Fibroblast of lung (primary cell): ENCODE data around the gene CCDC149. TPM values are rescaled to one million over a fixed set of nuclear protein-coding genes. Genes with fewer than 3 reads are reported as not detected.

ENCODE experiments used
- DNase-seq, 2 donors: peaks; one replicate each; pipeline versions ENCODE4 v3.0.0 to v3.0.0-alpha.2; 2010; ENCODE audit warnings: low read depth in 2 of 2
- H2AFZ ChIP-seq: 2 replicates; pipeline ENCODE4 v1.5.1; 2012; ENCODE audit warnings: low read length, control low read depth, inconsistent platforms
- H3K27ac ChIP-seq: 2 replicates; pipeline ENCODE4 v1.5.1; 2011; ENCODE audit warnings: low read length, control low read depth; ENCODE audit not compliant: insufficient read depth
- H3K27me3 ChIP-seq: 2 replicates; pipeline ENCODE4 v1.5.1; 2011; ENCODE audit warnings: mild to moderate bottlenecking, low read length; ENCODE audit not compliant: control insufficient read depth, insufficient read depth
- H3K36me3 ChIP-seq: 2 replicates; pipeline ENCODE4 v1.5.1; 2011; ENCODE audit warnings: low read length; ENCODE audit not compliant: control insufficient read depth, insufficient read depth
- H3K4me1 ChIP-seq: 2 replicates; pipeline ENCODE4 v1.5.1; 2011; ENCODE audit warnings: low read length; ENCODE audit not compliant: control insufficient read depth, insufficient read depth; ENCODE audit errors: extremely low read depth
- H3K4me2 ChIP-seq: 2 replicates; pipeline ENCODE4 v1.5.1; 2011; ENCODE audit warnings: low read length, control low read depth; ENCODE audit not compliant: insufficient read depth; ENCODE audit errors: extremely low read depth
- H3K4me3 ChIP-seq, 4 experiments: fragments of 200-600 bp in 1 of 4; sonication (generic) in 1 of 4; replicated peaks in 1 of 4; 2 replicates each; pipeline ENCODE4 v1.5.1; 2011 to 2016; ENCODE audit warnings: low read length in 4 of 4, low read depth in 3 of 4, mild to moderate bottlenecking in 3 of 4, control low read depth in 2 of 4, inconsistent platforms in 1 of 4, mixed read lengths in 1 of 4; ENCODE audit not compliant: insufficient read depth in 1 of 4; ENCODE audit errors: control extremely low read depth in 1 of 4
- H3K79me2 ChIP-seq: 2 replicates; pipeline ENCODE4 v1.5.1; 2012; ENCODE audit warnings: mild to moderate bottlenecking, low read length, inconsistent platforms; ENCODE audit not compliant: control insufficient read depth, insufficient read depth
- H3K9ac ChIP-seq: 2 replicates; pipeline ENCODE4 v1.5.1; 2011; ENCODE audit warnings: mild to moderate bottlenecking, low read length, control low read depth; ENCODE audit not compliant: insufficient read depth
- H3K9me3 ChIP-seq: 2 replicates; pipeline ENCODE4 v1.5.1; 2012; ENCODE audit warnings: low read depth, low read length; ENCODE audit not compliant: control insufficient read depth, insufficient read depth
- H4K20me1 ChIP-seq: 2 replicates; pipeline ENCODE4 v1.5.1; 2011; ENCODE audit warnings: low read length; ENCODE audit not compliant: control insufficient read depth, insufficient read depth; ENCODE audit errors: extremely low read depth
- EZH2 ChIP-seq: IDR thresholded peaks from 2 replicates; pipeline ENCODE4 v1.5.1; 2012; ENCODE audit warnings: low read length, control low read depth, mild to moderate bottlenecking; ENCODE audit errors: missing control alignments
- polyA minus RNA-seq: library from RNA; depleted of rRNA, polyadenylated mRNA; stranded (reverse); fragments of >200 nt; gene quantifications from 2 replicates; pipeline ENCODE4 v1.2.3, GENCODE V29; 2011; ENCODE audit warnings: low replicate concordance
- polyA plus RNA-seq, 2 donors: library from polyadenylated mRNA; depleted of rRNA in 1 of 2; stranded (reverse) in 1 of 2; unstranded in 1 of 2; fragments of >200 nt; gene quantifications; 2 replicates each; pipeline ENCODE4 v1.2.1, GENCODE V29; 2011 to 2012; ENCODE audit warnings: missing spikeins in 1 of 2
- total RNA-seq: library from RNA; depleted of rRNA; stranded (reverse); fragments of >200 nt; gene quantifications from 2 replicates; pipeline ENCODE4 v1.2.1, GENCODE V29; 2014
- TF ChIP-seq, protein P1 (sequence below), 2 donors: IDR thresholded peaks in 1 of 2; conservative IDR thresholded peaks in 1 of 2; 1 replicate in 1 of 2; 2 replicates in 1 of 2; pipeline ENCODE4 v1.5.1; 2011 to 2012; ENCODE audit warnings: low read length in 2 of 2, control low read depth in 1 of 2, inconsistent platforms in 1 of 2, low read depth in 1 of 2, mild to moderate bottlenecking in 1 of 2

The CCDC149 gene
- total RNA-seq: 11.0 and 13.9 TPM in 2 replicates
- 11.4 and 14.6 TPM in 2 replicates for polyA plus RNA-seq
- 9.0 and 12.6 TPM in 2 replicates for polyA plus RNA-seq (2012)
- polyA minus RNA-seq: 6.6 and 23.5 TPM in 2 replicates

DNA sequence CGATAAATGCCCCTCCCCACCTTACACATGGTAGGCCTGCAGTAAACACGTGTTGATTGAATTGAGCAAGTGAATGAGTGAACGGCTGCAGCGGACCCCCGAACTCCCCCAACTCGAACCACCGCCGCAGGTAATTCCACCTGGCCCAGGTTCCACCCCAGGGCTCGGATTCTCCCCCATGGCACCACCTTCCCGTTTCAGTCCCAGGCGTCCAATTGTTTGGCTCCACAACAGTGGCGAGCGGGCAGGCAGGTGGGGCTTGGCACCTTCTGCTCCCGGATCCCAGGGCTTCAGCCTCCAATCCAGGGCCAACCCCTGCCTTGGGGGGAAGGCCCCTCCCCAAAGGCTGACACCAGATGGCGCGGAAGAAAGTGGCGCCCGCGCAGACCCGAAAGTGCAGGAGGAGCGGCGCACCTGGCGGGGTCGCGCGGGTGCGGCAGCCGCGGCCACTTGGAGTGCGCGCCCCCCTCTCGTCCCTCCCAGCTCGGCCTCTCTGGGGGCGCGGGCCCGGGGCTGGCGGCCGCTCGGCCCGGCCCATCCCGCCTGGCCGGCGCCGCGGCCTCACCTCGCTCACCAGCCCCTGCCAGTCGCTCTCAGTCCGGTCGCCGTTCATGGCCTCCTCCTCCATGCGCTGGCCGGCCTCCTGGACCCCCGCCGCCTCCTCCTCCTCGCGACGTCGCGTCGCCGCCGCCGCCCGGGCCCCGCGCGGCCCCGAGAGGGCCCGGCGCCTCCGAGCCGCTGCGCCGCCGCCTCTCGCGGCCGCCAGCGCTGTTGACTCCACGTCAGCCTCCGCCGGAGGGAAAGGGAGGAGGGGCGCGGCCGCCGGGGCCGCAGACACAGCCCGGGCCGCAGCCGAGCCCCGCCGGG, at the start of gene CCDC149:
TSS of gene CCDC149 (minus strand) at position 791 of the 867 bp plus-strand sequence. CDS start at position 613, 178 bp downstream.
- H3K79me2 ChIP-seq: no peaks in the 10 kb centered on the region
- peaks cover 3% of the 10 kb centered on the region for H3K36me3 ChIP-seq
- peak; percentile 60 to 74 for DNase-seq
- no peaks in the 10 kb centered on the region for H4K20me1 ChIP-seq
- TF ChIP-seq, protein P1, sequence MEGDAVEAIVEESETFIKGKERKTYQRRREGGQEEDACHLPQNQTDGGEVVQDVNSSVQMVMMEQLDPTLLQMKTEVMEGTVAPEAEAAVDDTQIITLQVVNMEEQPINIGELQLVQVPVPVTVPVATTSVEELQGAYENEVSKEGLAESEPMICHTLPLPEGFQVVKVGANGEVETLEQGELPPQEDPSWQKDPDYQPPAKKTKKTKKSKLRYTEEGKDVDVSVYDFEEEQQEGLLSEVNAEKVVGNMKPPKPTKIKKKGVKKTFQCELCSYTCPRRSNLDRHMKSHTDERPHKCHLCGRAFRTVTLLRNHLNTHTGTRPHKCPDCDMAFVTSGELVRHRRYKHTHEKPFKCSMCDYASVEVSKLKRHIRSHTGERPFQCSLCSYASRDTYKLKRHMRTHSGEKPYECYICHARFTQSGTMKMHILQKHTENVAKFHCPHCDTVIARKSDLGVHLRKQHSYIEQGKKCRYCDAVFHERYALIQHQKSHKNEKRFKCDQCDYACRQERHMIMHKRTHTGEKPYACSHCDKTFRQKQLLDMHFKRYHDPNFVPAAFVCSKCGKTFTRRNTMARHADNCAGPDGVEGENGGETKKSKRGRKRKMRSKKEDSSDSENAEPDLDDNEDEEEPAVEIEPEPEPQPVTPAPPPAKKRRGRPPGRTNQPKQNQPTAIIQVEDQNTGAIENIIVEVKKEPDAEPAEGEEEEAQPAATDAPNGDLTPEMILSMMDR (conservative IDR thresholded peaks at IDR 0.05 in 1 of 2, IDR thresholded peaks at IDR 0.05 in 1 of 2; ENCODE audit: low read depth in 1 of 2, low read length in 2 of 2): no peak
- no peak for TF ChIP-seq EZH2
- peak within 1 kb of the TSS; percentile 81 for H3K4me2 ChIP-seq
- H3K4me1 ChIP-seq: no peaks in the 10 kb centered on the region
- H3K9ac ChIP-seq: peak within 1 kb of the TSS; percentile 90
- H3K27me3 ChIP-seq: no peaks in the 10 kb centered on the region
- peak within 1 kb of the TSS; percentile 32 to 68 (median 50) for H3K4me3 ChIP-seq
- H3K27ac ChIP-seq: peak within 1 kb of the TSS; percentile 58
- H3K9me3 ChIP-seq: no peaks in the 10 kb centered on the region
- H2AFZ ChIP-seq: peak within 1 kb of the TSS; percentile 86

DNA sequence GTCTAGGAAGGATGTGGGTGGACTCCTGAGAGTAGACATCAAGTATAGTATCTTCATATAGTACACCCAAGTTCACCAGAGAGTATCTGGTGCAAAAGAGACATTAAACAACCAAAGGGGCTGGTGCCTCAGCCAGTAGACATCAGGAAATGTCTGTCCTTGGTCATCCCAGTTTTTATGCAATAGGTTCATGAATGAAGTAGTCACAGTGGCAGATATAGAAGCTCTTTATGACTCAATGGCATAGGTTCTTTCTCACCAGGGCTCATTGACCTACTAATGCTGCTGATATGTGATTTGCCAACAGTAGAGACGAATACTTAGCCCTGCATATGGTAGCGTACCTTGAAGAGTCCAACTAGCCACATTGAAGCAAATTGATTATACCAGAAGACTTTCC, 45.0 kb upstream of the CCDC149 start:
- Histone ChIP-seq H3K9me3 (no peaks in the 10 kb centered on the region), H3K4me2 (no peak overlapping the region), H3K27ac (no peak overlapping the region), H3K9ac (no peak overlapping the region), H3K36me3 (no peaks in the 10 kb centered on the region), H4K20me1 (no peaks in the 10 kb centered on the region), H3K4me3 (no peak overlapping the region), H2AFZ (no peak overlapping the region), H3K4me1 (no peaks in the 10 kb centered on the region), H3K79me2 (no peaks in the 10 kb centered on the region), H3K27me3 (no peaks in the 10 kb centered on the region)
- no peak for DNase-seq
- TF ChIP-seq EZH2: no peak
- TF ChIP-seq, protein P1 (conservative IDR thresholded peaks at IDR 0.05 in 1 of 2, IDR thresholded peaks at IDR 0.05 in 1 of 2; ENCODE audit: low read depth in 1 of 2, low read length in 2 of 2): no peak

DNA sequence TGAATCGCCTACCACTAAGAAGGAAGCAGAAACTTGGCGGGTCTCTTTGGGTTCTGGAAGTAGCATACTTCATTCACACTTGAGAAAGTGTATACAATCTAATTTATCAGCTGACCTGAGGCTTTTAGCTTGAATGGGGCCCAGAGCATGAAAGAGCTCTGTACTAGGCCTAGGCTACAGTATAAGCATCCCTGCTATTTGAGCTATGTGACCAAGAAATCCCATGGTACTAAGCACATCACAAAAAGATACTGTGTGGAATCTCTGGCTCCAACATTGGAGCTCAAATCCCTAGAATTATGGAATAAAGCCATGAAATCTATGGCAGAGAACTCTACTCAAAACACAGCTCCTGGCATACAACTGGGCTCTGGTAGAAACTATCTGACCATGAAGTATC, 43.9 kb upstream of the CCDC149 start:
- H3K4me1 ChIP-seq: no peaks in the 10 kb centered on the region
- no peak overlapping the region for H3K27ac ChIP-seq
- H4K20me1 ChIP-seq: no peaks in the 10 kb centered on the region
- no peak overlapping the region for H3K4me3 ChIP-seq
- H3K9ac ChIP-seq: no peak overlapping the region
- H3K4me2 ChIP-seq: no peak overlapping the region
- no peak for DNase-seq
- no peaks in the 10 kb centered on the region for H3K27me3 ChIP-seq
- TF ChIP-seq, protein P1 (conservative IDR thresholded peaks at IDR 0.05 in 1 of 2, IDR thresholded peaks at IDR 0.05 in 1 of 2; ENCODE audit: low read depth in 1 of 2, low read length in 2 of 2): no peak
- TF ChIP-seq EZH2: no peak
- no peak overlapping the region for H2AFZ ChIP-seq
- H3K79me2 ChIP-seq: no peaks in the 10 kb centered on the region
- H3K9me3 ChIP-seq: no peaks in the 10 kb centered on the region
- H3K36me3 ChIP-seq: no peaks in the 10 kb centered on the region
